SK-N-SH (cell line): ENCODE results near the gene SPATA13. TPM values are rescaled to one million over a fixed set of nuclear protein-coding genes. Genes with fewer than 3 reads are reported as not detected.

Experiments
- CTCF ChIA-PET: fragments of 300-600, 350-600 bp; formaldehyde crosslinking; extraction: SDS; loops from one replicate; lab custom pipeline; 2021; lab: Yijun Ruan, JAX
- POLR2A ChIA-PET: fragments of 350-600 bp; sonication (Branson Sonifier 250); formaldehyde crosslinking; extraction: SDS; loops from one replicate; lab custom pipeline; 2020; ENCODE audit warnings: antibody characterized with exemption, inconsistent platforms; lab: Yijun Ruan, JAX
- DNase-seq: peaks from one replicate; pipeline ENCODE4 v3.0.0; 2012
- H2AFZ ChIP-seq: fragments of 200-600 bp; sonication (generic); 2 replicates; pipeline ENCODE4 v1.8.1; 2016; ENCODE audit warnings: antibody characterized with exemption, mild to moderate bottlenecking, low read depth
- H3F3A ChIP-seq: fragments of 200-600 bp; sonication (generic); replicated peaks from 2 replicates; pipeline ENCODE3; 2016; ENCODE audit warnings: antibody characterized with exemption, mild to moderate bottlenecking; ENCODE audit not compliant: insufficient read depth
- H3K27ac ChIP-seq, 2 experiments: fragments of 200-500 bp in 1 of 2; fragments of 200-600 bp in 1 of 2; sonication (Bioruptor generic) in 1 of 2; sonication (generic), shearing (Covaris generic) in 1 of 2; 2 replicates each; pipeline versions ENCODE4 v1.5.1 to v1.6.1; 2014 to 2016; ENCODE audit warnings: low read depth in 2 of 2, inconsistent platforms in 1 of 2, low read length in 1 of 2, mild to moderate bottlenecking in 1 of 2, mixed read lengths in 1 of 2
- H3K27me3 ChIP-seq: fragments of 200-600 bp; sonication (generic), shearing (Covaris generic); 2 replicates; pipeline ENCODE4 v1.6.1; 2016; ENCODE audit warnings: mixed run types; ENCODE audit not compliant: insufficient read depth
- H3K36me3 ChIP-seq, 2 experiments: fragments of 200-500 bp in 1 of 2; fragments of 200-600 bp in 1 of 2; sonication (Bioruptor generic) in 1 of 2; sonication (generic) in 1 of 2; replicated peaks in 1 of 2; 2 replicates each; pipeline versions ENCODE3 to v1.5.1; 2014 to 2016; ENCODE audit warnings: low read length in 1 of 2, mild to moderate bottlenecking in 1 of 2; ENCODE audit not compliant: insufficient read depth in 2 of 2, control insufficient read depth in 1 of 2
- H3K4me1 ChIP-seq, 2 experiments: fragments of 200-500 bp in 1 of 2; fragments of 200-600 bp in 1 of 2; sonication (Bioruptor generic) in 1 of 2; sonication (generic), shearing (Covaris generic) in 1 of 2; 2 replicates each; pipeline versions ENCODE4 v1.5.1 to v1.6.1; 2014 to 2016; ENCODE audit warnings: low read depth in 1 of 2, low read length in 1 of 2, mixed run types in 1 of 2; ENCODE audit not compliant: insufficient read depth in 2 of 2, control insufficient read depth in 1 of 2
- H3K4me2 ChIP-seq: fragments of 200-600 bp; sonication (generic), shearing (Covaris generic); 2 replicates; pipeline ENCODE4 v1.6.1; 2017; ENCODE audit warnings: mixed run types
- H3K4me3 ChIP-seq, 2 experiments: fragments of 200-500 bp in 1 of 2; fragments of 200-600 bp in 1 of 2; sonication (Bioruptor generic) in 1 of 2; sonication (generic), shearing (Covaris generic) in 1 of 2; 2 replicates each; pipeline versions ENCODE4 v1.5.1 to v1.8.1; 2014 to 2016; ENCODE audit warnings: low read depth in 2 of 2, inconsistent platforms in 1 of 2, low read length in 1 of 2, mild to moderate bottlenecking in 1 of 2, mixed read lengths in 1 of 2, moderate library complexity in 1 of 2
- H3K79me2 ChIP-seq: fragments of 200-600 bp; sonication (generic); 2 replicates; pipeline ENCODE4 v1.8.1; 2017; ENCODE audit warnings: mild to moderate bottlenecking; ENCODE audit not compliant: insufficient read depth
- H3K9ac ChIP-seq: fragments of 200-600 bp; sonication (generic); 2 replicates; pipeline ENCODE4 v1.6.1; 2017; ENCODE audit warnings: mixed run types
- H3K9me2 ChIP-seq: fragments of 200-600 bp; sonication (generic); 2 replicates; pipeline ENCODE4 v1.6.1; 2017; ENCODE audit warnings: mixed run types
- H3K9me3 ChIP-seq: fragments of 200-600 bp; sonication (generic); 2 replicates; pipeline ENCODE4 v1.6.1; 2017; ENCODE audit warnings: mixed run types, mild to moderate bottlenecking, moderate library complexity
- H4K20me1 ChIP-seq: fragments of 200-600 bp; sonication (generic); 2 replicates; pipeline ENCODE4 v1.6.1; 2017; ENCODE audit warnings: mild to moderate bottlenecking, mixed run types; ENCODE audit not compliant: insufficient read depth
- EP300 ChIP-seq, 2 experiments: IDR thresholded peaks; 2 replicates each; pipeline versions ENCODE4 v1.4.0 to v1.6.1; 2012; ENCODE audit warnings: borderline replicate concordance in 1 of 2, low read depth in 1 of 2, low read length in 1 of 2
- EZH2phosphoT487 ChIP-seq: fragments of 200-600 bp; sonication (generic); IDR thresholded peaks from 2 replicates; pipeline ENCODE4 v1.6.1; 2017; ENCODE audit warnings: low read depth, mixed run types, mild to moderate bottlenecking, antibody characterized with exemption, moderate library complexity, borderline replicate concordance
- FOXM1 ChIP-seq: IDR thresholded peaks from 2 replicates; pipeline ENCODE4 v1.4.0; 2012; ENCODE audit warnings: low read depth, mild to moderate bottlenecking
- JUND ChIP-seq: IDR thresholded peaks from 2 replicates; pipeline ENCODE4 v1.4.0; 2012
- MEF2A ChIP-seq: IDR thresholded peaks from 2 replicates; pipeline ENCODE4 v1.4.0; 2012; ENCODE audit warnings: low read depth, borderline replicate concordance
- NRF1 ChIP-seq: IDR thresholded peaks from 2 replicates; pipeline ENCODE4 v1.6.1; 2012; ENCODE audit warnings: low read depth, mild to moderate bottlenecking, low read length
- RAD21 ChIP-seq: IDR thresholded peaks from 2 replicates; pipeline ENCODE4 v1.6.1; 2012; ENCODE audit warnings: mild to moderate bottlenecking, low read length
- RCOR1 ChIP-seq: fragments of 150-350 bp; IDR thresholded peaks from 2 replicates; pipeline ENCODE4 v1.6.1; 2017; ENCODE audit warnings: antibody characterized with exemption, low read length
- RFX5 ChIP-seq: IDR thresholded peaks from 2 replicates; pipeline ENCODE4 v1.6.1; 2012; ENCODE audit warnings: mild to moderate bottlenecking, improper control_type of control experiment, low read length
- SIN3A ChIP-seq: IDR thresholded peaks from 2 replicates; pipeline ENCODE4 v1.6.1; 2012; ENCODE audit warnings: low read depth, mild to moderate bottlenecking, low read length, moderate library complexity, borderline replicate concordance
- TAF1 ChIP-seq: IDR thresholded peaks from 2 replicates; pipeline ENCODE4 v1.6.1; 2012; ENCODE audit warnings: low read depth, mild to moderate bottlenecking, low read length, moderate library complexity, borderline replicate concordance
- TEAD4 ChIP-seq: IDR thresholded peaks from 2 replicates; pipeline ENCODE4 v1.4.0; 2012; ENCODE audit warnings: mild to moderate bottlenecking, borderline replicate concordance; ENCODE audit not compliant: insufficient read depth
- WGBS: methylation state at CpG from one replicate; pipeline ENCODE4 v1.1.6; 2017; ENCODE audit warnings: low lambda C conversion rate; 5-methylcytosine and 5-hydroxymethylcytosine counted together
- polyA plus RNA-seq, 3 experiments: library from polyadenylated mRNA; depleted of rRNA; stranded (reverse); fragments of >200 nt; gene quantifications; 2 replicates each; pipeline ENCODE4 v1.2.3, GENCODE V29; 2012
- TF ChIP-seq, protein P1 (sequence below): fragments of 150-350 bp; IDR thresholded peaks from 2 replicates; pipeline ENCODE4 v1.6.1; 2017; ENCODE audit warnings: antibody characterized with exemption, low read length, low read depth, borderline replicate concordance
- TF ChIP-seq, protein P2 (sequence below): fragments of 150-350 bp; IDR thresholded peaks from 2 replicates; pipeline ENCODE4 v1.6.1; 2016; ENCODE audit warnings: mild to moderate bottlenecking, low read depth, low read length
- TF ChIP-seq, protein P3 (sequence below): IDR thresholded peaks from 2 replicates; pipeline ENCODE4 v1.6.1; 2012; ENCODE audit warnings: mild to moderate bottlenecking, low read depth, low read length, moderate library complexity

The SPATA13 gene
- polyA plus RNA-seq, 1 of the 3 experiments (the other 2 are of a cell fraction), result 4.3 TPM

DNA sequence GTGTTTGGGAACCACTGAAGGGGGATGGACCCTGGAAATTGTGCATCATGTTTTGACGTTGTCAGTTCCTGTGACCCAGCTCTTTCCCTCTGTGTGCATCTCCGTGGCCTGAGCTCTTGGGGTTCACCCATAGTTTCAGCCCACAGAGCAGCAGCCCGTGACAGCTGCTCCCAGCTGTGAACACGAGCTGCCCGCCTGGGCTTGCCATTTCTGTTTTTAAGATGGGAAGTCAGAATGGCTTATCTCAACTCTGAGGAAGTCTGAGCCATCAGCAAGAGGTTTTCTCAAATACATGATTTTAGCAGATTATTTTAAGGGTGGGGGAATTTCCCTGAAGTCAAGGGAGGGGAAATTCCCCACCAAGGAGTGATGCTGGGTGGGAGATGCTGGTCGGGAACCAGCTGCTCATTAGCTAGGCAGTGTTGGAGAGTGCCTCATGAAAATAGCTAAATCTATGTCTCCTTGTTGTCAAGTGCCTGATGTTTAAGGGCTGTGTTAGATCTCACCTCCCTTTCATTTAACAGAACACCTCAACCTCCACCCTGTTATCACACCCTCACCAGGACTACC is 114.0 kb downstream of the SPATA13 start:
- H3F3A ChIP-seq, result no peaks in the 10 kb centered on the region
- H3K4me1 ChIP-seq, result peaks cover 11 to 21% of the 10 kb centered on the region in 2 experiments
- H4K20me1 ChIP-seq, result no peaks in the 10 kb centered on the region
- H3K4me3 ChIP-seq, result no peak overlapping the region
- H3K9me3 ChIP-seq, result no peaks in the 10 kb centered on the region
- H3K9ac ChIP-seq, result no peak overlapping the region
- ChIA-PET CTCF (interaction anchor here (1.3 kb wide), 1 partner anchor 10 kb away, joined by 5 read pairs; no protein-coding TSS in a partner anchor), POLR2A (no interaction called here)
- H3K27ac ChIP-seq, result no peak overlapping the region
- no peak overlapping the region for H3K4me2 ChIP-seq
- no peak for DNase-seq
- no peaks in the 10 kb centered on the region for H3K36me3 ChIP-seq
- H2AFZ ChIP-seq, result no peak overlapping the region
- H3K27me3 ChIP-seq, result no peaks in the 10 kb centered on the region
- 81% methylated on average over 6 of the region's 6 CpGs for WGBS
- H3K9me2 ChIP-seq, result no peaks in the 10 kb centered on the region
- TF ChIP-seq, protein P1, sequence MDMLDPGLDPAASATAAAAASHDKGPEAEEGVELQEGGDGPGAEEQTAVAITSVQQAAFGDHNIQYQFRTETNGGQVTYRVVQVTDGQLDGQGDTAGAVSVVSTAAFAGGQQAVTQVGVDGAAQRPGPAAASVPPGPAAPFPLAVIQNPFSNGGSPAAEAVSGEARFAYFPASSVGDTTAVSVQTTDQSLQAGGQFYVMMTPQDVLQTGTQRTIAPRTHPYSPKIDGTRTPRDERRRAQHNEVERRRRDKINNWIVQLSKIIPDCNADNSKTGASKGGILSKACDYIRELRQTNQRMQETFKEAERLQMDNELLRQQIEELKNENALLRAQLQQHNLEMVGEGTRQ, result no peak
- no peak for TF ChIP-seq EZH2phosphoT487
- no peak for TF ChIP-seq RCOR1
- no peak for TF ChIP-seq SIN3A
- no peak for TF ChIP-seq TEAD4
- no peak for TF ChIP-seq TAF1
- TF ChIP-seq MEF2A, result no peak
- no peaks in the 10 kb centered on the region for H3K79me2 ChIP-seq

DNA sequence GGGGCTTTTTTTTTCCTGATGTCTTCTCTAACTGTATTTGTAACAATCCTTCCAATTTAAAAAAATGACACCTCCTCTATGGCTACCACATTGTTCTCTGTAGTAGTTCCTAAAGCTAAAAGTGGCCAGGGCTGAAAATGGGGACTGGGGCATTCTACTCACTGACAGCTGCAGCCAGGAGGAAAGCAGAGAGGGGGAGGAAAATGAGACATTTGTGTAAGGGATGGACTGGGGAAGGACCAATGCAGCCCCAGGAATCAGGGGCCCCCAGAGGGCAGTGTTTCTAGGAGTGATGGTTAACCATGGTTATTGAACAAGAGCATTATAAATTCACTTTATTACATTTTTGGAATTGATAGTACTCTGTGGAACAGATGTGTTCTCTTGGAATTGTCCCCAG is 114.5 kb downstream of the SPATA13 start:
- Histone ChIP-seq H2AFZ (no peak overlapping the region), H3K79me2 (no peaks in the 10 kb centered on the region), H3K36me3 (no peaks in the 10 kb centered on the region), H3K4me2 (no peak overlapping the region), H3K27me3 (no peaks in the 10 kb centered on the region), H3K9ac (no peak overlapping the region), H3K4me3 (no peak overlapping the region), H3K4me1 (peaks cover 11 to 21% of the 10 kb centered on the region in 2 experiments), H3F3A (no peaks in the 10 kb centered on the region), H4K20me1 (no peaks in the 10 kb centered on the region), H3K9me2 (no peaks in the 10 kb centered on the region), H3K27ac (no peak overlapping the region), H3K9me3 (no peaks in the 10 kb centered on the region)
- DNase-seq, result no peak
- ChIA-PET CTCF (interaction anchor here (1.3 kb wide), 1 partner anchor 10 kb away, joined by 5 read pairs; no protein-coding TSS in a partner anchor), POLR2A (no interaction called here)
- TF ChIP-seq EP300 (IDR thresholded peaks at IDR 0.05; ENCODE audit: borderline replicate concordance in 1 of 2, low read depth in 1 of 2, low read length in 1 of 2) (no peak), FOXM1 (no peak), JUND (no peak), RAD21 (no peak), TEAD4 (no peak), NRF1 (no peak), RCOR1 (no peak), SIN3A (no peak), RFX5 (no peak)
- TF ChIP-seq, protein P2, sequence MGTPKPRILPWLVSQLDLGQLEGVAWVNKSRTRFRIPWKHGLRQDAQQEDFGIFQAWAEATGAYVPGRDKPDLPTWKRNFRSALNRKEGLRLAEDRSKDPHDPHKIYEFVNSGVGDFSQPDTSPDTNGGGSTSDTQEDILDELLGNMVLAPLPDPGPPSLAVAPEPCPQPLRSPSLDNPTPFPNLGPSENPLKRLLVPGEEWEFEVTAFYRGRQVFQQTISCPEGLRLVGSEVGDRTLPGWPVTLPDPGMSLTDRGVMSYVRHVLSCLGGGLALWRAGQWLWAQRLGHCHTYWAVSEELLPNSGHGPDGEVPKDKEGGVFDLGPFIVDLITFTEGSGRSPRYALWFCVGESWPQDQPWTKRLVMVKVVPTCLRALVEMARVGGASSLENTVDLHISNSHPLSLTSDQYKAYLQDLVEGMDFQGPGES, result no peak
- TF ChIP-seq, protein P3, sequence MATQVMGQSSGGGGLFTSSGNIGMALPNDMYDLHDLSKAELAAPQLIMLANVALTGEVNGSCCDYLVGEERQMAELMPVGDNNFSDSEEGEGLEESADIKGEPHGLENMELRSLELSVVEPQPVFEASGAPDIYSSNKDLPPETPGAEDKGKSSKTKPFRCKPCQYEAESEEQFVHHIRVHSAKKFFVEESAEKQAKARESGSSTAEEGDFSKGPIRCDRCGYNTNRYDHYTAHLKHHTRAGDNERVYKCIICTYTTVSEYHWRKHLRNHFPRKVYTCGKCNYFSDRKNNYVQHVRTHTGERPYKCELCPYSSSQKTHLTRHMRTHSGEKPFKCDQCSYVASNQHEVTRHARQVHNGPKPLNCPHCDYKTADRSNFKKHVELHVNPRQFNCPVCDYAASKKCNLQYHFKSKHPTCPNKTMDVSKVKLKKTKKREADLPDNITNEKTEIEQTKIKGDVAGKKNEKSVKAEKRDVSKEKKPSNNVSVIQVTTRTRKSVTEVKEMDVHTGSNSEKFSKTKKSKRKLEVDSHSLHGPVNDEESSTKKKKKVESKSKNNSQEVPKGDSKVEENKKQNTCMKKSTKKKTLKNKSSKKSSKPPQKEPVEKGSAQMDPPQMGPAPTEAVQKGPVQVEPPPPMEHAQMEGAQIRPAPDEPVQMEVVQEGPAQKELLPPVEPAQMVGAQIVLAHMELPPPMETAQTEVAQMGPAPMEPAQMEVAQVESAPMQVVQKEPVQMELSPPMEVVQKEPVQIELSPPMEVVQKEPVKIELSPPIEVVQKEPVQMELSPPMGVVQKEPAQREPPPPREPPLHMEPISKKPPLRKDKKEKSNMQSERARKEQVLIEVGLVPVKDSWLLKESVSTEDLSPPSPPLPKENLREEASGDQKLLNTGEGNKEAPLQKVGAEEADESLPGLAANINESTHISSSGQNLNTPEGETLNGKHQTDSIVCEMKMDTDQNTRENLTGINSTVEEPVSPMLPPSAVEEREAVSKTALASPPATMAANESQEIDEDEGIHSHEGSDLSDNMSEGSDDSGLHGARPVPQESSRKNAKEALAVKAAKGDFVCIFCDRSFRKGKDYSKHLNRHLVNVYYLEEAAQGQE, result no peak
